Measurements from ENCODE around the gene ACP7. TPM values are rescaled to one million over a fixed set of nuclear protein-coding genes. Genes with fewer than 3 reads are reported as not detected.

Gene ACP7
- total and polyA plus RNA-seq, 2 of the 4 experiments (the other 2 are of a cell fraction): not detected

- Histone ChIP-seq H2BK20ac (ENCODE audit: low read depth, low read length) (no peak overlapping the region), H4K91ac (ENCODE audit: insufficient read depth, low read depth, low read length) (no peak overlapping the region), H2BK15ac (ENCODE audit: low read depth, low read length) (no peak overlapping the region), H3K14ac (replicated peaks; ENCODE audit: low read depth, low read length) (no peak overlapping the region), H3K79me1 (ENCODE audit: low read depth in 1 of 2, low read length in 2 of 2) (no peaks in the 10 kb centered on the region), H3K9ac (ENCODE audit: low read depth, low read length) (no peak overlapping the region), H3K9me1 (ENCODE audit: insufficient read depth, low read length) (no peaks in the 10 kb centered on the region), H3K56ac (ENCODE audit: extremely low read depth, insufficient read depth, low read length) (no peak overlapping the region), H3K4ac (ENCODE audit: low read depth, low read length) (no peak overlapping the region), H3K9me3 (ENCODE audit: control insufficient read depth, insufficient read depth, low read length) (no peaks in the 10 kb centered on the region), H3K27ac (ENCODE audit: insufficient read depth, low read length) (no peak overlapping the region), H4K8ac (ENCODE audit: low read depth in 2 of 2, low read length in 2 of 2) (no peak overlapping the region), H4K5ac (ENCODE audit: low read depth, low read length) (no peak overlapping the region), H3K27me3 (ENCODE audit: control insufficient read depth, insufficient read depth, low read length) (peaks cover 55% of the 10 kb centered on the region), H3K18ac (ENCODE audit: low read depth, low read length) (no peak overlapping the region), H2AK5ac (ENCODE audit: low read depth, low read length) (no peak overlapping the region), H3K36me3 (ENCODE audit: control insufficient read depth, insufficient read depth, low read length) (no peaks in the 10 kb centered on the region), H2BK5ac (ENCODE audit: low read depth, low read length, poor library complexity, severe bottlenecking) (no peak overlapping the region), H3K4me1 (ENCODE audit: control insufficient read depth, insufficient read depth, low read length) (peaks cover 3% of the 10 kb centered on the region; the same call in 1 of the 2 replicates), H3K4me2 (ENCODE audit: low read depth, low read length) (no peak overlapping the region), H2AFZ (replicated peaks; ENCODE audit: low read length, poor library complexity) (no peak overlapping the region), H4K20me1 (ENCODE audit: insufficient read depth, low read length) (no peaks in the 10 kb centered on the region), H2BK120ac (ENCODE audit: low read depth, low read length) (no peak overlapping the region), H3K4me3 (ENCODE audit: insufficient read depth, low read depth, low read length) (no peak overlapping the region), H2AK9ac (replicated peaks; ENCODE audit: low read depth, low read length, poor library complexity) (no peak overlapping the region), H3K23ac (ENCODE audit: low read depth, low read length) (no peak overlapping the region)
- ChIA-PET POLR2A (ENCODE audit: unreplicated experiment) (no interaction called here), CTCF (no interaction called here)
- DNase-seq (no peak), ATAC-seq (ENCODE audit: low read depth) (no peak)
- dilution Hi-C loops (cut with HindIII; ENCODE audit: low sequenced_read_pairs, unreplicated experiment) (no loop called here), in situ Hi-C loops (cut with MboI; ENCODE audit: low sequenced_read_pairs) (no loop called here), intact Hi-C loops (cut with micrococcal nuclease) (no loop called here)
- no CpG with 5 or more reads among the region's 4 CpGs for WGBS, 2 experiments (ENCODE audit: extremely low coverage in 2 of 2, insufficient read length in 1 of 2)
- TF ChIP-seq USF2 (IDR thresholded peaks at IDR 0.05; ENCODE audit: low read depth, low read length): no peak
- no peak for TF ChIP-seq CEBPB (IDR thresholded peaks at IDR 0.05; ENCODE audit: low read depth, low read length)
- no peak for TF ChIP-seq CHD1 (IDR thresholded peaks at IDR 0.05; ENCODE audit: low read depth, low read length)
- no peak for TF ChIP-seq POLR2A (IDR thresholded peaks at IDR 0.05; ENCODE audit: low read depth, low read length)
- no peak for TF ChIP-seq RFX5 (IDR thresholded peaks at IDR 0.05; ENCODE audit: low read depth, low read length)
- TF ChIP-seq RCOR1 (IDR thresholded peaks at IDR 0.05; ENCODE audit: insufficient replicate concordance, low read length): no peak
- no peak for TF ChIP-seq MAFK (IDR thresholded peaks at IDR 0.05; ENCODE audit: low read depth, low read length)
- TF ChIP-seq FOS (IDR thresholded peaks at IDR 0.05; ENCODE audit: low read depth, low read length): no peak
- BruUV-seq (replicated peaks): no TSS peak
Observed at GRCh38 chr19:39086386-39086785, 2.2 kb downstream of the ACP7 start.
